22Rv1 (cell line): ENCODE measurements around the gene REEP6.
A peak's percentile ranks its signal among the peaks of the same experiment; 100 is the strongest.

Experiments
- H3K27ac ChIP-seq: fragments of 450-650 bp; 2 replicates; pipeline ENCODE4 v1.5.1; 2017
- CTCF ChIP-seq: fragments of 450-650 bp; IDR thresholded peaks from 2 replicates; pipeline ENCODE4 v1.5.1; 2017; ENCODE audit warnings: mild to moderate bottlenecking
- ZFX ChIP-seq: fragments of 450-650 bp; IDR thresholded peaks from 2 replicates; pipeline ENCODE4 v1.6.1; 2017; ENCODE audit warnings: antibody characterized with exemption, borderline replicate concordance

REEP6 gene

GRCh38 chr19:1453525-1454364 lies 37.2 kb upstream of the REEP6 start:
- peak; percentile 41; the same call in 1 of the 2 replicates for TF ChIP-seq CTCF
- TF ChIP-seq ZFX, result no peak

GRCh38 chr19:1455002-1455335 lies 36.0 kb upstream of the REEP6 start:
- no peak for TF ChIP-seq CTCF
- no peak for TF ChIP-seq ZFX
- H3K27ac ChIP-seq, result peak overlapping the region; percentile 93

More at GRCh38 chr19:1453525-1454364, 37.2 kb upstream of the REEP6 start:
- peak overlapping the region; percentile 93 for H3K27ac ChIP-seq

GRCh38 chr19:1455336-1456120 lies 35.5 kb upstream of the REEP6 start:
- H3K27ac ChIP-seq, result peak overlapping the region; percentile 93

GRCh38 chr19:1456121-1456900 lies 34.7 kb upstream of the REEP6 start:
- H3K27ac ChIP-seq, result peak overlapping the region; percentile 34; the same call in 1 of the 2 replicates
- TF ChIP-seq CTCF (no peak), ZFX (no peak)

More at GRCh38 chr19:1455336-1456120, 35.5 kb upstream of the REEP6 start:
- TF ChIP-seq CTCF (no peak), ZFX (no peak)

- TF ChIP-seq ZFX (no peak), CTCF (no peak)
- no peak overlapping the region for H3K27ac ChIP-seq
Measured at GRCh38 chr19:1457031-1457739, 33.8 kb upstream of the REEP6 start.

- no peak for TF ChIP-seq CTCF
- no peak for TF ChIP-seq ZFX
- H3K27ac ChIP-seq, result 0 out of 2 replicates have a peak overlapping the region, but pooled peaks have one; percentile 3
Measured at GRCh38 chr19:1457892-1458291, 33.1 kb upstream of the REEP6 start.
